HepG2 (cell line): ENCODE results near the gene ZG16. TPM values are rescaled to one million over a fixed set of nuclear protein-coding genes. Genes with fewer than 3 reads are reported as not detected.

Source experiments
- HMGXB3 ChIP-seq: sonication (generic); formaldehyde crosslinking; IDR thresholded peaks from 2 replicates; pipeline ENCODE4 v1.4.0; 2020; ENCODE audit warnings: missing genetic modification reagents, borderline replicate concordance
- KDM5A ChIP-seq: fragments of 200-600 bp; sonication (generic); IDR thresholded peaks from 2 replicates; pipeline ENCODE4 v1.7.0; 2018; ENCODE audit warnings: antibody characterized with exemption, mild to moderate bottlenecking, low read length, borderline replicate concordance
- UBTF ChIP-seq: sonication (generic); formaldehyde crosslinking; IDR thresholded peaks from 2 replicates; pipeline ENCODE4 v1.4.0; 2020; ENCODE audit warnings: mild to moderate bottlenecking, missing genetic modification reagents
- ZFP91 ChIP-seq: sonication (generic); formaldehyde crosslinking; IDR thresholded peaks from 2 replicates; pipeline ENCODE4 v1.9.0; 2022; ENCODE audit warnings: missing genetic modification reagents, mild to moderate bottlenecking, borderline replicate concordance
- ZNF326 ChIP-seq: sonication (generic); formaldehyde crosslinking; IDR thresholded peaks from 2 replicates; pipeline ENCODE4 v1.4.0; 2020; ENCODE audit warnings: missing genetic modification reagents, borderline replicate concordance
- ZNF790 ChIP-seq: sonication (generic); formaldehyde crosslinking; IDR thresholded peaks from 2 replicates; pipeline ENCODE4 v1.8.0; 2022; ENCODE audit warnings: missing genetic modification reagents, mild to moderate bottlenecking, borderline replicate concordance
- ZNF891 ChIP-seq: sonication (generic); formaldehyde crosslinking; IDR thresholded peaks from 2 replicates; pipeline ENCODE4 v1.5.0; 2020; ENCODE audit warnings: mild to moderate bottlenecking, missing genetic modification reagents
- ZZZ3 ChIP-seq: sonication (generic); formaldehyde crosslinking; IDR thresholded peaks from 2 replicates; pipeline ENCODE4 v1.4.0; 2020; ENCODE audit warnings: missing genetic modification reagents, mild to moderate bottlenecking, borderline replicate concordance
- polyA plus RNA-seq, 8 experiments: library from polyadenylated mRNA; depleted of rRNA in 3 of 8; stranded (reverse) in 7 of 8; unstranded in 1 of 8; fragments of >200 nt; fragmentation: Illumina TruSeq in 4 of 8; extraction: Trizol in 4 of 8; gene quantifications; 2 replicates each; pipeline versions ENCODE4 v1.2.1 to v1.2.3, GENCODE V29; 2011 to 2016; ENCODE audit warnings: low read depth in 4 of 8, missing spikeins in 1 of 8, mixed read lengths in 1 of 8; ENCODE audit not compliant: insufficient read depth in 1 of 8
- total RNA-seq, 5 experiments: library from RNA; depleted of rRNA; stranded (reverse); fragments of >200 nt; fragmentation: Illumina TruSeq; extraction: Trizol; gene quantifications; 2 replicates each; pipeline ENCODE4 v1.2.3, GENCODE V29; 2016; ENCODE audit warnings: low read depth in 1 of 5
- TF ChIP-seq, protein P1 (sequence below), 2 experiments: sonication (generic) in 1 of 2; formaldehyde crosslinking in 1 of 2; IDR thresholded peaks; 2 replicates each; pipeline versions ENCODE4 v1.4.0 to v1.6.1; 2018 to 2020; ENCODE audit warnings: missing genetic modification reagents in 2 of 2, borderline replicate concordance in 1 of 2, low read depth in 1 of 2, mild to moderate bottlenecking in 1 of 2, missing biosample characterization in 1 of 2

The ZG16 gene
- total and polyA plus RNA-seq, 2 of the 13 experiments (the other 11 are each of a cell fraction or from before 2014, with no cell fraction given), result 0.04 to 0.07 TPM

DNA sequence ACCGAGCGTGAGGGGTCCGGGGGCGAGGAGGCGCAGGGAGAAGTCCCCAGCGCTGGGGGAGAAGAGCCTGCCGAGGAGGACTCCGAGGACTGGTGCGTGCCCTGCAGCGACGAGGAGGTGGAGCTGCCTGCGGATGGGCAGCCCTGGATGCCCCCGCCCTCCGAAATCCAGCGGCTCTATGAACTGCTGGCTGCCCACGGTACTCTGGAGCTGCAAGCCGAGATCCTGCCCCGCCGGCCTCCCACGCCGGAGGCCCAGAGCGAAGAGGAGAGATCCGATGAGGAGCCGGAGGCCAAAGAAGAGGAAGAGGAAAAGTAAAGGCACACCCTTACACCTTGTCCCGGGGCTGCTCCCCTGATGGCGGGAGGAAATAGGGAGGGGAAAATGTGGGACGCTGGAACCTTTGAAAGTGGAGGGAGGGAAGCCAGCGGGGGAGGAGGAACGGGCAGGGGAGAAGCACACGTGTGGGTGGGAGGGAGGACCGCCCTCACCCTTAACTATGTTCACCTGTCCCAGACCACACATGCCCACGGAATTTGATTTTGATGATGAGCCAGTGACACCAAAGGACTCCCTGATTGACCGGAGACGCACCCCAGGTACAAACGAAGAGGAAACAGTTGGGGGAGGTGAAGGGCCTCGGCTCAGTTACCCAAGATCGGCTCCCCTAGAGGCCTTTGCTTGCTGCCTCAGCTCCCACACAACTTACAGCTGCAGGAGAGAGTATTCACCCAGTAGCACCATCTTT is 38.8 kb downstream of the ZG16 start (continued):
- TF ChIP-seq ZZZ3 (CRISPR knock-in tag) (peak; percentile 26; the same call in 1 of the 2 replicates), ZNF790 (0 out of 2 replicates have a peak, but pooled peaks have one; percentile 74), ZFP91 (peak; percentile 85), ZNF891 (peak; percentile 60; the same call in 1 of the 2 replicates), KDM5A (no peak), ZNF326 (CRISPR knock-in tag) (no peak), HMGXB3 (CRISPR knock-in tag) (peak; percentile 9; the same call in 1 of the 2 replicates), UBTF (CRISPR knock-in tag) (peak; percentile 76; the same call in 1 of the 2 replicates)
- TF ChIP-seq, protein P1, sequence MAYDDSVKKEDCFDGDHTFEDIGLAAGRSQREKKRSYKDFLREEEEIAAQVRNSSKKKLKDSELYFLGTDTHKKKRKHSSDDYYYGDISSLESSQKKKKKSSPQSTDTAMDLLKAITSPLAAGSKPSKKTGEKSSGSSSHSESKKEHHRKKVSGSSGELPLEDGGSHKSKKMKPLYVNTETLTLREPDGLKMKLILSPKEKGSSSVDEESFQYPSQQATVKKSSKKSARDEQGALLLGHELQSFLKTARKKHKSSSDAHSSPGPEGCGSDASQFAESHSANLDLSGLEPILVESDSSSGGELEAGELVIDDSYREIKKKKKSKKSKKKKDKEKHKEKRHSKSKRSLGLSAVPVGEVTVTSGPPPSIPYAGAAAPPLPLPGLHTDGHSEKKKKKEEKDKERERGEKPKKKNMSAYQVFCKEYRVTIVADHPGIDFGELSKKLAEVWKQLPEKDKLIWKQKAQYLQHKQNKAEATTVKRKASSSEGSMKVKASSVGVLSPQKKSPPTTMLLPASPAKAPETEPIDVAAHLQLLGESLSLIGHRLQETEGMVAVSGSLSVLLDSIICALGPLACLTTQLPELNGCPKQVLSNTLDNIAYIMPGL (CRISPR knock-in tag; IDR thresholded peaks at IDR 0.05; ENCODE audit: borderline replicate concordance in 1 of 2, low read depth in 1 of 2), result peak in 1 of 2 experiments; percentile 19; a peak in 1 of 4 replicates
